Measurements from ENCODE around the gene WDPCP. TPM values are rescaled to one million over a fixed set of nuclear protein-coding genes. Genes with fewer than 3 reads are reported as not detected.

WDPCP gene
- total RNA-seq, 1 donor from 2014 or later, result 9.1 TPM

DNA sequence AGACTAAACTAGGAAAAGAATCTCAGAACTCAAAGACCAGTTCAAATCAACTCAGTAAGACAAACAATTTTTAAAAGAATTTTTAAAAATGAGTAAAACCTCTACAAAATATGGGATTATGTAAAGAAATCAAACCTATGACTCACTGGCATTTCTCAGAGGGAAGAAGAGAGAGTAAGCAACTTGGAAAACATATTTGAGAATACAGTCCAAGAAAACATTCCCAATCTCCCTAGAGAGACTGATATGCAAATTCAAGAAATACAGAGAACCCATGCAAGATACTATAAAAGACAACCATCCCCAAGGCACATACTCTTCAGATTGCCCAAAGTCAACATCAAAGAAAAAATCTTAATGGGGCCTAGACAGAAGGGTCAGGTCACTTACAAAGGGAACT lies 162.7 kb downstream of the WDPCP start:
- no peak overlapping the region for H3K4me3 Mint-ChIP-seq
- TF ChIP-seq, protein P1, sequence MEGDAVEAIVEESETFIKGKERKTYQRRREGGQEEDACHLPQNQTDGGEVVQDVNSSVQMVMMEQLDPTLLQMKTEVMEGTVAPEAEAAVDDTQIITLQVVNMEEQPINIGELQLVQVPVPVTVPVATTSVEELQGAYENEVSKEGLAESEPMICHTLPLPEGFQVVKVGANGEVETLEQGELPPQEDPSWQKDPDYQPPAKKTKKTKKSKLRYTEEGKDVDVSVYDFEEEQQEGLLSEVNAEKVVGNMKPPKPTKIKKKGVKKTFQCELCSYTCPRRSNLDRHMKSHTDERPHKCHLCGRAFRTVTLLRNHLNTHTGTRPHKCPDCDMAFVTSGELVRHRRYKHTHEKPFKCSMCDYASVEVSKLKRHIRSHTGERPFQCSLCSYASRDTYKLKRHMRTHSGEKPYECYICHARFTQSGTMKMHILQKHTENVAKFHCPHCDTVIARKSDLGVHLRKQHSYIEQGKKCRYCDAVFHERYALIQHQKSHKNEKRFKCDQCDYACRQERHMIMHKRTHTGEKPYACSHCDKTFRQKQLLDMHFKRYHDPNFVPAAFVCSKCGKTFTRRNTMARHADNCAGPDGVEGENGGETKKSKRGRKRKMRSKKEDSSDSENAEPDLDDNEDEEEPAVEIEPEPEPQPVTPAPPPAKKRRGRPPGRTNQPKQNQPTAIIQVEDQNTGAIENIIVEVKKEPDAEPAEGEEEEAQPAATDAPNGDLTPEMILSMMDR (conservative IDR thresholded peaks at IDR 0.05), result no peak
- no peaks in the 10 kb centered on the region for H3K4me1 Mint-ChIP-seq
- no peaks in the 10 kb centered on the region for H3K27me3 Mint-ChIP-seq (ENCODE audit: low read depth)
- no peak for DNase-seq (ENCODE audit: low read depth, low spot score)
- peaks cover 12% of the 10 kb centered on the region for H3K36me3 Mint-ChIP-seq (ENCODE audit: low read depth)
- no peak overlapping the region for H3K27ac Mint-ChIP-seq (ENCODE audit: unreplicated experiment)
- peaks cover 19% of the 10 kb centered on the region for H3K9me3 Mint-ChIP-seq

DNA sequence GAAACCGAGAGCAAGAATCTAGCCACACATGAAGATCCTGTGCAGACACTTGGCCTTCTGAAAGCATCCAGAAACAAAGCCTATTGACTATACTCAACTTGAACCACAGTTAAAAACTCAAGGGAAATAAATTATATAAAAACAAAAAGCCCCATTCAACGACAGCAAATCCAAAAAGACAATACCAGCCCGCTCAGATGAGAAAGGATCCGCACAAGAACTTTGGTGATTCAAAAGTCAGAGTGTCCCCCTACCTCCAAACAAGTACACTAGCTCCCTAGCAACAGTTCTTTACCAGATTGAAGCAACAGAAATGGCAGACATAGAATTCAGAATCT lies 163.2 kb downstream of the WDPCP start:
- H3K36me3 Mint-ChIP-seq (ENCODE audit: low read depth), result peaks cover 12% of the 10 kb centered on the region
- DNase-seq (ENCODE audit: low read depth, low spot score), result no peak

GRCh38 chr2:63424329-63425078 lies 163.8 kb downstream of the WDPCP start:
- Mint-ChIP-seq H3K4me3 (no peak overlapping the region), H3K27me3 (ENCODE audit: low read depth) (no peaks in the 10 kb centered on the region), H3K27ac (ENCODE audit: unreplicated experiment) (no peak overlapping the region), H3K36me3 (ENCODE audit: low read depth) (peaks cover 12% of the 10 kb centered on the region), H3K9me3 (peaks cover 19% of the 10 kb centered on the region), H3K4me1 (no peaks in the 10 kb centered on the region)
- TF ChIP-seq, protein P1 (conservative IDR thresholded peaks at IDR 0.05), result peak; percentile 57
- DNase-seq (ENCODE audit: low read depth, low spot score), result no peak

More for the DNA sequence above, 163.2 kb downstream of the WDPCP start:
- Mint-ChIP-seq H3K27ac (ENCODE audit: unreplicated experiment) (no peak overlapping the region), H3K4me1 (no peaks in the 10 kb centered on the region), H3K9me3 (peaks cover 19% of the 10 kb centered on the region), H3K27me3 (ENCODE audit: low read depth) (no peaks in the 10 kb centered on the region), H3K4me3 (no peak overlapping the region)
- TF ChIP-seq, protein P1 (conservative IDR thresholded peaks at IDR 0.05), result no peak

- no peaks in the 10 kb centered on the region for H3K4me1 Mint-ChIP-seq
- TF ChIP-seq, protein P1 (conservative IDR thresholded peaks at IDR 0.05), result no peak
Measured at GRCh38 chr2:63422556-63422955, 165.7 kb downstream of the WDPCP start.

GRCh38 chr2:63408530-63408929 lies 179.7 kb downstream of the WDPCP start:
- H3K27me3 Mint-ChIP-seq (ENCODE audit: low read depth), result no peaks in the 10 kb centered on the region
- H3K4me1 Mint-ChIP-seq, result no peaks in the 10 kb centered on the region
- H3K9me3 Mint-ChIP-seq, result no peaks in the 10 kb centered on the region
- H3K27ac Mint-ChIP-seq (ENCODE audit: unreplicated experiment), result no peak overlapping the region
- DNase-seq (ENCODE audit: low read depth, low spot score), result no peak
- TF ChIP-seq, protein P1 (conservative IDR thresholded peaks at IDR 0.05), result no peak
- peaks cover 4% of the 10 kb centered on the region for H3K36me3 Mint-ChIP-seq (ENCODE audit: low read depth)
- H3K4me3 Mint-ChIP-seq, result no peak overlapping the region

More at GRCh38 chr2:63422556-63422955, 165.7 kb downstream of the WDPCP start:
- no peak for DNase-seq (ENCODE audit: low read depth, low spot score)
- Mint-ChIP-seq H3K9me3 (peaks cover 16% of the 10 kb centered on the region), H3K36me3 (ENCODE audit: low read depth) (peaks cover 12% of the 10 kb centered on the region), H3K4me3 (no peak overlapping the region), H3K27me3 (ENCODE audit: low read depth) (no peaks in the 10 kb centered on the region), H3K27ac (ENCODE audit: unreplicated experiment) (no peak overlapping the region)
